SIG-M5 treated with dmso at 0.1 percent for 504 hours (cell line): Measurements from ENCODE around the gene CIAO3.

Source experiments
- DNase-seq: peaks from one replicate; lab custom pipeline; 2025; ENCODE audit not compliant: unreplicated experiment; lab: John Stamatoyannopoulos, UW

Gene CIAO3

GRCh38 chr16:740764-741505, at the start of gene CIAO3:
CIAO3 (minus strand) TSS chr16:740997; CDS start chr16:740985, 12 bp downstream.
- peak; percentile 67 for DNase-seq

- DNase-seq, result no peak
Measured at GRCh38 chr16:790086-790485, 49.3 kb upstream of the CIAO3 start.

- no peak for DNase-seq
Measured at GRCh38 chr16:789191-789850, 48.5 kb upstream of the CIAO3 start.

- peak; percentile 77 for DNase-seq
Measured at GRCh38 chr16:788399-789126, 47.8 kb upstream of the CIAO3 start, which contains the start of gene CHTF18. CHTF18 (plus strand) TSS chr16:788620; CDS start chr16:788685, 65 bp downstream.

- DNase-seq, result no peak
Measured at GRCh38 chr16:787978-788398, 47.2 kb upstream of the CIAO3 start, which contains the start of gene RPUSD1. RPUSD1 (minus strand) TSS chr16:788381; CDS start chr16:787737, 644 bp downstream.

- DNase-seq, result no peak
Measured at GRCh38 chr16:787321-787966, 46.6 kb upstream of the CIAO3 start.

GRCh38 chr16:785563-786535, 45.1 kb upstream of the CIAO3 start:
- DNase-seq, result no peak

GRCh38 chr16:784431-784830, 43.6 kb upstream of the CIAO3 start:
- no peak for DNase-seq

- no peak for DNase-seq
Measured at GRCh38 chr16:783404-784161, 42.8 kb upstream of the CIAO3 start.

GRCh38 chr16:782766-783403, 42.1 kb upstream of the CIAO3 start:
- DNase-seq, result no peak

- no peak for DNase-seq
Measured at GRCh38 chr16:782258-782657, 41.5 kb upstream of the CIAO3 start.

- DNase-seq, result no peak
Measured at GRCh38 chr16:781346-782010, 40.7 kb upstream of the CIAO3 start.

- DNase-seq, result no peak
Measured at GRCh38 chr16:780296-780695, 39.5 kb upstream of the CIAO3 start.

- DNase-seq, result no peak
Measured at GRCh38 chr16:779561-779960, 38.8 kb upstream of the CIAO3 start.

- no peak for DNase-seq
Measured at GRCh38 chr16:778909-779527, 38.2 kb upstream of the CIAO3 start.

GRCh38 chr16:778447-778846, 37.6 kb upstream of the CIAO3 start:
- no peak for DNase-seq

GRCh38 chr16:777826-778225, 37.0 kb upstream of the CIAO3 start:
- no peak for DNase-seq

- no peak for DNase-seq
Measured at GRCh38 chr16:776824-777223, 36.0 kb upstream of the CIAO3 start.
